ENCODE measurements around the gene AHRR. TPM values are rescaled to one million over a fixed set of nuclear protein-coding genes. Genes with fewer than 3 reads are reported as not detected.

Gene AHRR
- total RNA-seq, 4 donors from 2014 or later, result 1.3 to 8.8 (median 1.5) TPM

- H3K27ac ChIP-seq, result peak overlapping the region in 3 of 4 donors; percentile 34 to 44 (median 38)
- DNase-seq, result no peak
- WGBS, 2 donors (ENCODE audit: low coverage in 1 of 2), result 70% methylated on average over 19 of the region's 27 CpGs; no CpG with 5 or more reads in 1 of the 2 donors
- TF ChIP-seq EP300 (IDR thresholded peaks at IDR 0.05; ENCODE audit: low read depth), result no peak
- TF ChIP-seq CTCF (IDR thresholded peaks at IDR 0.05), result no peak
- TF ChIP-seq POLR2A (IDR thresholded peaks at IDR 0.05), result no peak
- TF ChIP-seq POLR2AphosphoS5 (IDR thresholded peaks at IDR 0.05), result no peak
- H3K27me3 ChIP-seq, result peaks cover 21% of the 10 kb centered on the region
- peak overlapping the region in 3 of 4 donors; percentile 25 to 47 (median 39) for H3K4me3 ChIP-seq
- H3K4me1 ChIP-seq, result peaks cover 0 to 22% (median 10%) of the 10 kb centered on the region in 4 donors
- intact Hi-C loops (cut with DNase I; ENCODE audit: low total_unique reads) (no loop called here), in situ Hi-C loops (cut with MboI; ENCODE audit: low pct_ligation_motif_present in 1 of 4, low pct_unique_long_range_greater_than_20kb in 1 of 4, low sequenced_read_pairs in 3 of 4) (no loop called here)
- H3K9me3 ChIP-seq, result no peaks in the 10 kb centered on the region
- H3K36me3 ChIP-seq, result no peaks in the 10 kb centered on the region
Observed at GRCh38 chr5:372996-373709, 51.6 kb downstream of the AHRR start.

- DNase-seq, result peak; percentile 34
- WGBS, 2 donors (ENCODE audit: low coverage in 1 of 2), result 8% methylated on average over 57 of the region's 86 CpGs; no CpG with 5 or more reads in 1 of the 2 donors
- TF ChIP-seq POLR2A (IDR thresholded peaks at IDR 0.05) (no peak), EP300 (IDR thresholded peaks at IDR 0.05; ENCODE audit: low read depth) (no peak), CTCF (IDR thresholded peaks at IDR 0.05) (no peak), POLR2AphosphoS5 (IDR thresholded peaks at IDR 0.05) (no peak)
- in situ Hi-C loops (cut with MboI; ENCODE audit: low pct_ligation_motif_present in 1 of 4, low pct_unique_long_range_greater_than_20kb in 1 of 4, low sequenced_read_pairs in 3 of 4), result no loop called here
- Histone ChIP-seq H3K27ac (peak overlapping the region in 3 of 4 donors; percentile 34 to 52 (median 44)), H3K4me3 (peak overlapping the region; percentile 4 to 47 (median 32)), H3K4me1 (peaks cover 0 to 18% (median 8%) of the 10 kb centered on the region in 4 donors), H3K27me3 (peaks cover 21% of the 10 kb centered on the region), H3K36me3 (no peaks in the 10 kb centered on the region), H3K9me3 (no peaks in the 10 kb centered on the region)
- intact Hi-C loops (cut with DNase I; ENCODE audit: low total_unique reads), result no loop called here
Observed at GRCh38 chr5:373710-374602, 52.4 kb downstream of the AHRR start.

- in situ Hi-C loops (cut with MboI; ENCODE audit: low pct_ligation_motif_present in 1 of 4, low pct_unique_long_range_greater_than_20kb in 1 of 4, low sequenced_read_pairs in 3 of 4), result no loop called here
- peaks cover 21% of the 10 kb centered on the region for H3K27me3 ChIP-seq
- intact Hi-C loops (cut with DNase I; ENCODE audit: low total_unique reads), result no loop called here
- no peaks in the 10 kb centered on the region for H3K36me3 ChIP-seq
- 77% methylated on average over 19 of the region's 19 CpGs; no CpG with 5 or more reads in 1 of the 2 donors for WGBS, 2 donors (ENCODE audit: low coverage in 1 of 2)
- TF ChIP-seq CTCF (IDR thresholded peaks at IDR 0.05) (no peak), EP300 (IDR thresholded peaks at IDR 0.05; ENCODE audit: low read depth) (no peak), POLR2A (IDR thresholded peaks at IDR 0.05) (no peak), POLR2AphosphoS5 (IDR thresholded peaks at IDR 0.05) (no peak)
- DNase-seq, result peak; percentile 5
- peaks cover 0 to 16% (median 6%) of the 10 kb centered on the region in 4 donors for H3K4me1 ChIP-seq
- H3K27ac ChIP-seq, result no peak overlapping the region
- no peaks in the 10 kb centered on the region for H3K9me3 ChIP-seq
- H3K4me3 ChIP-seq, result no peak overlapping the region
Observed at GRCh38 chr5:374631-375335, 53.3 kb downstream of the AHRR start.

All from transverse colon (tissue), 4 donors.